T-helper 2 cell treated with Interferon-gamma antibody and Interleukin-4, amounts not matched to agents 100 ng/mL and 5 ng/mL, for 36 hours (primary cell): ENCODE measurements around the gene CIDEB. TPM values are rescaled to one million over a fixed set of nuclear protein-coding genes. Genes with fewer than 3 reads are reported as not detected.

ENCODE experiments used
- intact Hi-C: fragments of 100-400 bp; cut with micrococcal nuclease; formaldehyde crosslinking; loops from one replicate; pipeline ENCODE4 v1.15.1; 2023
- total RNA-seq: library from RNA; stranded (reverse); gene quantifications from 2 replicates; pipeline ENCODE4 v1.2.3, GENCODE V29; 2022

The CIDEB gene
- total RNA-seq, 1 donor from 2014 or later, result 29.5 TPM

DNA sequence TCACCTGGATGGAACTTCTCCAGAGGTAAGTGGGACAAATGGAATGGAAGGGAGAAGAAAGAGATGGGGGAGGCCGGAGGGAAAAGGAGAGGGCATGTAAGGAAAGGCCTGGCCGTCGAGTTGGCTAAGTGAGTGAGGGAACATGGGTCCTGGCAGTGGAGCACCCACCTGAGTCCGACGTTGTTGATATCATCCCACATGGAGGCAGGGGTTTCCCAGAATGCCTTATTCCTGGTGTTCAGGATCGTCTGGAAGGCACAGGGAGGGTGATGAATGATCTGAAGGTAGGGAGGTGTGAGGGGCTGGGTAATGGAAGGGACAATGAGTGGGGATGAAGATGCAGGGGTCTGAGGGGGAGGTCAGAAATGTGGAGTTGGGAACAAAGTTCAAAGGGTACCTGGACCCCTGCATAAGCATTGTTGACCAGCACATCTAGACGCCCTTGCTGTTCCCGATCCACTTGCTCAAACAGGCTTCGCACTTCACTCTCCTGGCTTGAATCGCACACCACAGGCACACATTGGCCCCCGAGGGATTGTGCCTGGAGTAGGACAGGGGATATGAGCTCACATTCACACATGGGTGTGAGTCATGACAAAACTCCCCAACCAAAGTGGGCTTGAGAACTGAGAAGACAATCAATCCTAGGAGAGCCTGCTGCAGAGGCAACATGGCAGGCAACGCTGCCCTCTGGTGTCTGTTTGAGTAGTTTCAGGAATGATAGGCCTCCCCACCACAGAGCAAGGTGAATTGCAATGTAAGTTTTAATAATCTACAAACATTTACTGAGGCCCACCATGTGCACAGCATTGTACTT, 11.2 kb downstream of the CIDEB start:
- intact Hi-C loops, result loop anchor here (5.0 kb wide), 2 partner anchors 36 to 149 kb away; partner anchors contain the start of genes PSME2 and RNF31

GRCh38 chr14:24293525-24293924, 14.3 kb downstream of the CIDEB start:
- intact Hi-C loops, result no loop called here

GRCh38 chr14:24292118-24292807, 15.5 kb downstream of the CIDEB start:
- intact Hi-C loops, result no loop called here

DNA sequence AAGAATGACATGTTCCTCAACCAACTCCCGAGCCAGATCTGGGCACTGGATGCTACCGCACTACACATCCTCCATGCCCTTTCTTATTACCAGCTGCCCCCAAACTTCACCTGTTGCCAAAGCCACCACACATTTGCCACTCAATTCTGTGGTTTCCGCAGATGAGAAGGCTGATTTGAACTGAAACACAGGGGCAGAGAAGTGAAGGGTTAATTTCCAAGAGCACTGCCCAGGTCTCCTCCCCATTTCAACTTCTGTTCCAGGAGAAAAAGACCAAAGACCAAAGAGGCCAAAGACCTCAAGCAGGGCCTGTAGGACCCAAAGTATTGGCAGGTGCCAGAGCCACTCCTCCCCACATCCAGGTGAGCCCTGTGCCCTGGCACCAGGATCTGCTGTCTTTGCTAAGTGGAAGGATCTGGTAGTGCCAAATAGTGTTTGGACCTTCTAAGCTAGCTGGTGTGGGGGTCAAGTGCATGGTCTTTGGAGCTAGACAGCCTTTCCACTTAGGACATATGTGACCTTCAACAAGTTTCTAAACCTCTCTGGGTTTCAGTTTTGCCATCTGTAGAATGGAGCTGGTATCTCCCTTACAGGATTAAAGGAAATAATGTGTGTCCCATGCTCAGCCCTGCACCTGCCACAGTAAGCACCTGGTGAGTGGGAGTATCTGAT, 16.2 kb downstream of the CIDEB start:
- intact Hi-C loops, result no loop called here

- intact Hi-C loops, result no loop called here
Measured at GRCh38 chr14:24290746-24291145, 17.0 kb downstream of the CIDEB start.

DNA sequence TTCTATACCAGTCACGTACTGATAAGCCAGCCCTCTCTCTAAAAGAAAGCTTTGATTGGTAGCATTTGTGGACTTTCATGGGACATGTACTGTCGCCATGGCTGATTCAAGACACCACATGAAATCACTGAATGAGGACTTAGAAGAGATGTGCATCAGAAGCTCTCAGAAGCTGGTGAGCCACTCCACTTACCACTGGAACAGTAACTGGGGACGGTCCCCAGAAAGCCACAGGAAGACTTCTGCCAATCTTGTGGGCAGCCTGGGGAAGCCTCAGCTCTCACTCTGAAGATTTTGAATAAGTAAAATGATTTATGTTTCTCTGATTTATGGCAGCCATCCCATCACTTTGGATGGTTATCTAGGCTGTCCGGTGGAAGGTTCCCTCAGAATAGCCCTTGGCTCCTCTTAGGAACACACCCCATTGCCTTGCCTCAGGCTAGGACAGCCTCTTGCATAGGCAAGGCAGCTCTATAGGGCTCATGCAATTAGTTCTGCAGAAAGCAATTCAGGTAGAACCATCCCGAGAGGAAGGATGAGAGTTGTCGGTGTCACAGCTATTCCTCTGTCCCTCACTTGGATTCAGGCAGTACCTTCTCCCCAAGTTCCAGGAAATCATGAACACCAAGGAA, 18.0 kb downstream of the CIDEB start:
- intact Hi-C loops, result no loop called here

DNA sequence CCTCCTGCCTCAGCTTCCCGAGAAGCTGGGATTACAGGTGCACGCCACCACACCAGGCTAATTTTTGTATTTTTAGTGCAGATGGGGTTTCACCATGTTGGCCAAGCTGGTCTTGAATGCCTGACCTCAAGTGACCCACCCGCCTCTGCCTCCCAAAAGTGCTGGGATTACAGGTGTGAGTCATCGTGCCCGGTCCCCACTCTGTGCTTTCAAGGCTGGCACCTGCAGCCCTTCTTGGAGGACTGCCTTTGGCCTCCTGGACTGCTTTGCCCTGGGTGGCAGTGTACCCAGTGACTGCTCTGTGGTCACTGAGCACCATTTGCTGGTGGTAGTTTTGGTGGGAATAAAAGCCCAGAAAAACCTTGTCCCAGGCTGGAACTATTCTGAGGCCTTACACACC, 20.8 kb downstream of the CIDEB start:
- intact Hi-C loops, result no loop called here

- intact Hi-C loops, result no loop called here
Measured at GRCh38 chr14:24285351-24285750, 22.4 kb downstream of the CIDEB start.

GRCh38 chr14:24284501-24285035, 23.2 kb downstream of the CIDEB start:
- intact Hi-C loops, result no loop called here

GRCh38 chr14:24283796-24284460, 23.8 kb downstream of the CIDEB start:
- intact Hi-C loops, result no loop called here

DNA sequence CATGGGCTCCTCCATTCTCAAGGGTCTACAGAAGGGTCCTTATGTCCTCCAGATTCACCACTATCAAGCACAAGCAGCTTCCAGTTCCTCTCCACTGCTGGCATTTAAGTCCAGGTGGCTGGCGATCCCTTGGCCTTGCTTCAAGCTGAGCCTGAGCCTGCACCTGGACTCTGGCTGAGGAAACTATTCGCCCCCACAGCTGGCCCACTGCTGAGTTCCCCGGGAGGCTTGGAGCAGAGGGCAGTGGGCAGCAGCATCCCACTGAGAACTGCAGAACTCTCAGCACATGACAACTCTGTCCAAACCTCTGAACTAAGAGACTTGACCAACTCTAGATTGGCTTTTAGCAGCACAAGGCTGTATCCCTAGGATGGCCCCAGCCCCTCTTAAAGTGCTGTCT, 25.0 kb downstream of the CIDEB start:
- intact Hi-C loops, result no loop called here

DNA sequence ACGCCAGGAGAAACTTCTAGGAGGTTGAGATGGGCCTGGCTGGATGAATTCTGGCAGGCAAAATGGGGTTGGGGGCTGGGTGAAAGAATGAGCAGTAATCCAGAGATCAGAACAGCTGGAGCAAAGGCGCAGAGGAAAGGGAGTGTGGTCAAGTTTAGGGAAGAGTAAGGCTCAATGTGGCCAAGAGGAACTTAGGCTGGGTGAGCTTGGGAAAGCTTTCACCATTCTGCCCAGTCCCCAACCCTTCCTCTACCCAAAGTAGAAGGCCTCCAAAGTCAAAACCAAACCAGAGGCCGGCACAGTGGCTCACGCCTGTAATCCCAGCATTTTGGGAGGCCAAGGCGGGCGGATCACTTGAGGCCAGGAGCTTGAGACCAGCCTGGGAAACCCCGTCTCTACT, 26.1 kb downstream of the CIDEB start:
- intact Hi-C loops, result no loop called here

GRCh38 chr14:24280797-24281460, 26.8 kb downstream of the CIDEB start:
- intact Hi-C loops, result no loop called here

DNA sequence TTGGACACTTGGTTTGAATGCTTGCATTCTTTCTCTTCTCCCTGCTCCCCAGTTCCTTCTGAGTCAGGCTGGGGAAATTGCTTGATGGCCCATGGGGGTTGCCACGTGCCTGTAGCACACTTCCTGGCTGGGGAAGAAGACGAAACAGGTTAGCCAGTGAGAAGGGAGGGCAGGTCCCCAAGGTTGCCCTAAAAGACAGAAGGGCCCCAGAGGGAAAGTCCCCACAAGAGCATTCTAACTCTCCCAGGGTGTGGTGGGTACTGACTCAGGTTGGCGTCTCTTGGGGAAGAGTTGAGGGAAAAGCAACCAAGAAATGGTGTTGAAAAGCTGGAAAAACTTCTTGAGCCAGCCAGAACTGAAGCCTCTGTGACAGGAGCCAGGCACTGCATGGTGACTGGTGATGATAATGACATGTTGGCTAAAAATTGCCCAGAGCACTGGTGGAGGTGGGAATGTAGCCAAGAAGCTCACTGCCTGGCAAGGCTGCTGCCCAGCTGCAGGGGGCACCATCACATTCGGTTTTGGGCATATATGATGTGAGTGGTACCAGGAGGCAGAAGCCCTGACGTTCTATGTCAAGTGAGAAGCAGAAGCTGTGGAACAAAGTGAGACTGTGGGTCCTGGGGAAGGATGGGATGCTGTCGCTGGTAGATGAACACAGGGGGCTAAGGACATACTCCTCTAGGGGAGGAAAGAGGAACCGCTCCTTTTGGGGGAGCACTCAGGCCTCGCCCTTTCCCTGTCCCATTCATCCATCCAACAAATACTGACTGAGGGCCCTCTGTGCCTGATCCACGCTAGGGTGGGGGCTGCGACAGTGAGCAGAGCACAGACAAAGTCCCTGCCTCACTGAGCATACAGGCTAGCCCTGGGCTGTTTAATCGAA, 28.2 kb downstream of the CIDEB start:
- intact Hi-C loops, result loop anchor here (1.0 kb wide), 1 partner anchor 20 kb away; the partner anchor contains the start of genes DHRS1 and NOP9

DNA sequence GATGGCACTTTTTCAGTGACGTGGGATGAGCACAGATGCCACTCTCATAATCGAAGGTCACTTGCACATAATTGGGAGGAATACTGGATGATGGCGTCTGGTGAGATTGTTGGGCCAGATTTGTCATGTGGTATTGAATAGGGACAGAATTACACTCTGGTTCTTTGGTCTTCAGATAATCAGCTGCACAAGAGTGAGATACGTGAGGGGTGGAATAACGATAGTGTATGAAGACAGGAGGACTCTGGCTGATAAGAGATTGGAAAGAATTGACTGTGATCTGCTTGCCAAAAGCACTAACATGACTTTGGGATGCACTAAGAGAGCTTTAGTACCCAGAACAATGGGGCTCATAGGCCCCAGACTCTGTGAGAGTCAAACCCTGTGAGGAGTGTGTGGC, 29.4 kb downstream of the CIDEB start:
- intact Hi-C loops, result no loop called here

- intact Hi-C loops, result no loop called here
Measured at GRCh38 chr14:24277606-24278321, 30.0 kb downstream of the CIDEB start.

DNA sequence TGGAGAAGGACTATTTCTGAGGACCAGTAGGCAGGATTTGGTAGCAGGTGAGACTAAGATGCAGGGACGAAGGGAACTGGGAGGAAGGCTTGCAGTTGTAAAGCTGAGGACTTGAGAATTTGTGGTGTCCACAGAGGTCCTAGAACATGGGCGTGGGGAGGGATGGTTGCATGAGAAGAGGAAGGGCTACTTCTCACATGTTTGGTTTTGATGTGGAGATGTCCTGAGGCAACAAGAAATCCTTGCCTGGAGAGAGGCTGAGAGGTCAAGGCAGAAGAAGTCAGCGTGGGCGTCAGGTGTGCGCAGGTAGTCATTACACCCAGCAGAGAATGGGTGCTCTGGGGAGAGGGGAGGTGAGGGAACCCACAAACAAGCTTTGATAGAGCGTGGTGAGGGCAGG, 30.7 kb downstream of the CIDEB start:
- intact Hi-C loops, result no loop called here

DNA sequence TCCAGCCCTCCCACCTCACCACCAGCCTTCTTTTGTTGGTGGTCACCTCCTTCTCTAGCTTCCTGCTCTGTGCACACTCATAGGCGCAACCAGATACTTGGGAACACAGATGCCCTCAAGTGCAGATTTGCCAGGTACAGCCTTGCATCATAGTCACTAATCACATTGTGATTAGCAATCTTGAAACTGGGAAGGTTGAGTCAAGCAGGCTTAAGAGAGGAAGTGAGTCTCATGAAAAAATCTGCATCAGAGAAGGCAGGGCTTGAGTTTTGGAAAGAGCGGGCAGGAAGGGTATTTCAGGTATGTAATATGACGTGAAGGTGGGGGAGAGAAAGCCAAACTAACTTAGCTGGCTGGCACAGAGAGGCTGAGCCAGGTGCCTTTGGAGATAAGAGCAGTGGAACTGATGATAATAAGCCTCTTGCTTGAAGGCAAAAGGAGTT, 33.7 kb downstream of the CIDEB start:
- intact Hi-C loops, result no loop called here
